Epithelial cell of proximal tubule (primary cell): Measurements from ENCODE around the gene PRR18. TPM values are rescaled to one million over a fixed set of nuclear protein-coding genes. Genes with fewer than 3 reads are reported as not detected.

Source experiments
- DNase-seq: peaks from one replicate; pipeline ENCODE4 v3.0.0-alpha.2; 2011; ENCODE audit warnings: low read depth
- H3K4me3 ChIP-seq: 2 replicates; pipeline ENCODE4 v1.5.1; 2011; ENCODE audit warnings: low read depth, mild to moderate bottlenecking, low read length
- total RNA-seq: library from RNA; depleted of rRNA; stranded (reverse); fragments of >200 nt; gene quantifications from 2 replicates; pipeline ENCODE4 v1.2.3, GENCODE V29; 2015
- TF ChIP-seq, protein P1 (sequence below): conservative IDR thresholded peaks from 2 replicates; pipeline ENCODE4 v1.5.1; 2012; ENCODE audit warnings: low read depth, mild to moderate bottlenecking, low read length

The PRR18 gene
- total RNA-seq, 1 donor from 2014 or later, result not detected

DNA sequence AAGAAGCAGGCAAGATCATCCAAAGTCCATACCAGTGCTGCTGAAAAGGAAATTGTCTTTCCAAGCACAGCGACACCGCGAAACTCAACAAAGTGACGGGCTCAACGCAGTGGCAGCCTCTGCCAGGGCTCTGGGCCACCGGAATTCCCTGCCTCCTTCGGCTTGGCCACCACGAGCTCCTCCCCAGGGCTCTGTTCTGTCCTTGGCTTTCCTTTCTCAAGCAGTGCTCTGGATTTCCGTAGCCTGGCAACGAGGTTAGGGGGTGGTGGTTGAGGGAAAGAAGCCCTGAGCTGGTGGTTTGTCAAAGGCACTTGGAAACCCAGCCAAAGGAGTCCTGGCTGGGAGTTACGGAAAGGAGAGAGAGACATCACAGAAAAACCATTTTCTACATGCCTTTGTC, 31.2 kb downstream of the PRR18 start:
- H3K4me3 ChIP-seq, result no peak overlapping the region
- TF ChIP-seq, protein P1, sequence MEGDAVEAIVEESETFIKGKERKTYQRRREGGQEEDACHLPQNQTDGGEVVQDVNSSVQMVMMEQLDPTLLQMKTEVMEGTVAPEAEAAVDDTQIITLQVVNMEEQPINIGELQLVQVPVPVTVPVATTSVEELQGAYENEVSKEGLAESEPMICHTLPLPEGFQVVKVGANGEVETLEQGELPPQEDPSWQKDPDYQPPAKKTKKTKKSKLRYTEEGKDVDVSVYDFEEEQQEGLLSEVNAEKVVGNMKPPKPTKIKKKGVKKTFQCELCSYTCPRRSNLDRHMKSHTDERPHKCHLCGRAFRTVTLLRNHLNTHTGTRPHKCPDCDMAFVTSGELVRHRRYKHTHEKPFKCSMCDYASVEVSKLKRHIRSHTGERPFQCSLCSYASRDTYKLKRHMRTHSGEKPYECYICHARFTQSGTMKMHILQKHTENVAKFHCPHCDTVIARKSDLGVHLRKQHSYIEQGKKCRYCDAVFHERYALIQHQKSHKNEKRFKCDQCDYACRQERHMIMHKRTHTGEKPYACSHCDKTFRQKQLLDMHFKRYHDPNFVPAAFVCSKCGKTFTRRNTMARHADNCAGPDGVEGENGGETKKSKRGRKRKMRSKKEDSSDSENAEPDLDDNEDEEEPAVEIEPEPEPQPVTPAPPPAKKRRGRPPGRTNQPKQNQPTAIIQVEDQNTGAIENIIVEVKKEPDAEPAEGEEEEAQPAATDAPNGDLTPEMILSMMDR, result no peak
- DNase-seq, result no peak

- no peak overlapping the region for H3K4me3 ChIP-seq
- TF ChIP-seq, protein P1, result peak; percentile 98
- no peak for DNase-seq
These were observed 32.5 kb downstream of the PRR18 start for GRCh38 chr6:166275714-166276166.

- no peak for DNase-seq
- TF ChIP-seq, protein P1, result no peak
- H3K4me3 ChIP-seq, result no peak overlapping the region
These were observed 33.3 kb downstream of the PRR18 start for GRCh38 chr6:166274739-166275370.

DNA sequence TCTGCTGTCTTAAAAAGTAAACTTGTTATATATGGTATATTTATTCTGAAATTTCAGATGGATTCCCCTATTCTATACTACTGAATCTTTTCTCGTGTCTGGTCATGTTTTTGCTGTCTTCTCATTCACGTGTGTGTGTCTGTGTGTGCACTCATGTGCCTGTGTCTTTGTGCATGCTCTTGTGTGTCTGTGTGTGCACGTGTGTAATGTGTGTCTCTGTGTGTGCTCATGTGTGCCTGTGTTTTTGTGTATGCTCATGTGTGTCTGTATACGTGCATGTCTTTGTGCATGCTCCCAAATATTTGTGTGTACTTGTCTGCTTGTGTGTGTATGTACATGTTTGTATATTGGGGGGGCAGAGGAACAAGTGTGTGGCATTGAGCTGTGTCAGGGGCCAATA, 34.0 kb downstream of the PRR18 start:
- TF ChIP-seq, protein P1, result no peak
- no peak overlapping the region for H3K4me3 ChIP-seq
- DNase-seq, result no peak

DNA sequence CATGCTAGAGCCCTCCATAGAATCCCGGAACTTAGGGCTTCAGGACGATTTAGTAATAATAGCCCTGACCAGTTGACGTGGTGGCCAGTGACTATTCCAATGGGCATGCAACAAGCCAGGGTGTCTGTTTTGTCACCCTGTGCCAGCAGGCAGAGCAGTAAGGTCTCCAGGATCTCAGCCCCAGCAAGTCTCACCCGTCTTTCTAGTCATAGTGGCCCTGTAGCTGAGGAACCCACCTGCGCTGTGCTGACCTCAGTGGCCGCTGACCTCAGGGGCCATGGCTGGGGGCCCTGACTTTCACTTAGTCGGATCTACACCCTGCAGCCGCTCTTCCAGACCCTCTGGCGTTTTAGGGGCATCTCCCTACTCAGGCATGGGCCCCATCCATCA, 36.8 kb downstream of the PRR18 start:
- TF ChIP-seq, protein P1, result no peak
- H3K4me3 ChIP-seq, result no peak overlapping the region
- DNase-seq, result no peak

- TF ChIP-seq, protein P1, result no peak
- no peak overlapping the region for H3K4me3 ChIP-seq
- DNase-seq, result no peak
These were observed 37.4 kb downstream of the PRR18 start for GRCh38 chr6:166270706-166271375.
